Activated CD4-positive, alpha-beta T cell treated with anti-CD3 and anti-CD28 coated beads, Interleukin-2, amount 50 U/mL, for 48 hours (primary cell): ENCODE data around the gene DKC1.
A peak's percentile ranks its signal among the peaks of the same experiment; 100 is the strongest.

Experiments
- DNase-seq, 2 experiments: peaks; one replicate each; pipeline ENCODE4 v3.0.0-alpha.2; 2020

DKC1 gene

DNA sequence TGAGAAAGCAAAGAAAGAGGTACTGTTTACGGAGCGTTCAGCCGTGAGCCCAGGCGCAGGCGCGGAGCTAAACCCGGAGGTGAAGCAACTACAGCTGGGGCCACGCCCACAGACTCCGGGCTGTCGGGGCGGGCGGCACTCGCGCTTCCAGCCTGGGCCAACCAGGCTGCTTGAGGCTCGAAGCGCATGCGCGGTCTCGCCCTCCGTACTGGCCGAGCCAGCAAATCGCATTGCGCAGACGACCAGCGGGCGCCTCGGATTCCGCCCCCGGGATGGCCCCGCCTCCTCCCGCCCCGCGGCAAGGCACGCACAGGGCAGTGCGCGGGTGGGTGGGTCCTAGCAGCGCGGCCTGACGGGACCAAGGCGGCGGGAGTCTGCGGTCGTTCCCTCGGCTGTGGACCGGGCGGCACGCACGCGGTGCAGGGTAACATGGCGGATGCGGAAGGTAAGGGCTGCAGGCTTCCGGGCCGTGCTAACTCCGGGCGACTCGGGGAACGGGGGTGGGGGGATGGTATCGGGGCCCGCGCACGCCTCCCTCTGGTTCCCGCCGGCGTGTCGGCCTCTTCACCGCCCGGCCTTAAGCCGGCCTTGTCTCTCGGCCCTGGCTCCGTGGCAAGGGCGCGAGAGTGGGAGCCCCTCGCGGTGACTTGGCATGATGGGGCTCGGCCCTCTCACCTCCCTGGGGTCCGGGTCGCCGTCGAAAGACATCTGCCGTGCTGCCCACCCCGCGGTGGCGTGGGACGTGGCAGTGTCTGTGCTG lies at the start of gene DKC1:
DKC1 (plus strand) TSS at position 328 of the 760 bp plus-strand sequence; CDS start at position 430, 102 bp downstream.
- peak; percentile 94 for DNase-seq

DNA sequence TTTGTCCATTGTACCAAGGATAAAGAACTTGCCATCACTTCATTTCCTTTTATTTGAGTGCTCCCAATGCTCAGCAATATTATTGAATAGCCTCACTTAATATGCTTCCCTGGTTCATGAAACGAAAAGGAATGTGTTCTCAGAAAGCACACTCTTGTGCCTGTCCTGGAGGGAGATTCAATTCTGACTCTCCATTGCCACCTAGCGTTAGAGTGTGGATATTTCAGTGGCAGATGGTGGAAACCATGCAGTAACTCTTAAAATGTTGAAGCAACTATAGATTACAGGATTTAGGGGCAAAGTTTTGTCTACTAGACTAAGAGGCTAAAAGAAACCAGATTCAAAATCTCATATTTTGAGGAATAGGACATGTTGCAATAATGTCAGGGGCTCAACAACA lies 47.7 kb upstream of the DKC1 start:
- DNase-seq = peak; percentile 26 to 45

GRCh38 chrX:154715825-154716224 lies 46.8 kb upstream of the DKC1 start:
- DNase-seq = no peak

- DNase-seq = no peak
Observed at GRCh38 chrX:154717824-154718223, 44.8 kb upstream of the DKC1 start.

DNA sequence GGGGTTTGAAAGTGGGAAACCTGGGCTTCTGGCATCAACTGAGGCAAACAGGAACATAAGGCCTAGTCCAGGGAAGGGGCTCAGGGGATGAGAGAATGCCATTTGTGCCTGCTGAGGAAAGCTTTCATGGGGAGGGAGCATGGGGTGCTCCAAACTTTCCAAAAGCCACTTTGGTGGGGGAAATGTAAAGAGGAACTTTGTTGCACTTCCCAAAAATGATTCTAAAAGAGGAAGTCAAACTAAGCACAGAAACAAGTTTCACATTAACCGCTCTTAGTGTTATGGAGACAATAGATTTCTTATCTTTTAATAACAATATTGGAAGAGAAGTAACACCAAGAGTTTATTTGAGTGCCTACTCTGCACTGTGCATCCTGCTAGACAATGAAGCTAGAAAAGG lies 44.0 kb upstream of the DKC1 start:
- no peak for DNase-seq

DNA sequence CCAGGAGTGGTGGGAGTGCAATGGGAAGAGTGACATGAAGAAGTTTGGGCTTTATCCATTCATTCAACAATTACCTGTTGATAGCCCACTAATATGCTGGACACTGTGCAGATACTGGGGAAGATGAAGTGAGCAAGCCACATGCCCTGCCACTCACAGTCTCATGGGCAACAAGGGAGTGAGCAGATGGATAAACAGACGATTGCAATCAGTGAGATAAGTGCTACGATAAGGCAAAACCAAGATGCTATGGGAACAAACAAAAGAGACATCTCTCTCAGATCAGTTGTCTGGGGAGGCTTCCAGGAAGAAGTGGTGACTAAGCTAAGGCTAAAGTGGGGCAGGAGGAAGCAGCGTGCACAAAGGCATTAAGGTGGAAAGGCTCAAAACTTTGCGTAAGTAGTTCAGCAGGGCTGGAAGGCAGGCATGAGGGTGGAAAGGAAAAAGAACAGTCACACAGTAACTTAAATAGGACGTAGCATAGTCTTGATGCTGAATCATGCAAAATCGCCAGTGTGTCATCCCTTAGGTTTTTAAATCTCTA lies 43.5 kb upstream of the DKC1 start:
- DNase-seq = peak in 1 of 2 experiments; percentile 40

DNA sequence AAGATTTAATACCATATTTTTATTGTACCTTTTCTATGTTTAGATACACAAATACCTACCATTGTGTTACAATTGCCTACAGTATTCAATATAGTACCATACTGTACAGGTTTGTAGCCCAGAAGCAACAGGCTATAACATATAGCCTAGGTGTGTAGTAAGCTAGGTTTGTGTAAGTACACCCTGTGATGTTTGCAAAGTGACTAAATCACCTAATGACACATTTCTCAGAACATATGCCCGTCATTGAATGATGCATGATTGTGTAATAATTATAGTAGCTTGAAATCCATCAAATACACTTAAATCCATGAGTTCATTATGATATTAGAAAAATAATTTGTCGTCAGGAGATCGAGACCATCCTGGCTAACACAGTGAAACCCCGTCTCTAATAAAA lies 42.6 kb upstream of the DKC1 start:
- no peak for DNase-seq

DNA sequence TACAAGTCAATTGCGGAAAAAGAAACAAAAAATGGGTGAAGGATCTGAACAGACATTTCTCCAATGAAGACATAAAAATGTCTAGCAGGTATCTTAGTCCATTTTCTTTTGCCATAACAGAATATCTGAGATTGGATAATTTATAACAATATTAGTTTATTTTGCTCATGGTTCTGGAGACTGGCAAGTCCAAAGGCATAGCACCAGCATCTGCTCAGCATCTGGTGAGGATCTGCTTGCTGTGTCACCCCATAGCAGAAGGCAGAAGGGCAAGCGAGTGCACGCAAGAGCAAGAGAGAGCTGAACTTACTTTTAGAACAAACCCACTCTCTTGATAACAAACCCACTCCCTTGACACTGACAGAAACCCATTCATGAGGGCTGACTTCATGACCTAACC lies 41.5 kb upstream of the DKC1 start:
- no peak for DNase-seq

DNA sequence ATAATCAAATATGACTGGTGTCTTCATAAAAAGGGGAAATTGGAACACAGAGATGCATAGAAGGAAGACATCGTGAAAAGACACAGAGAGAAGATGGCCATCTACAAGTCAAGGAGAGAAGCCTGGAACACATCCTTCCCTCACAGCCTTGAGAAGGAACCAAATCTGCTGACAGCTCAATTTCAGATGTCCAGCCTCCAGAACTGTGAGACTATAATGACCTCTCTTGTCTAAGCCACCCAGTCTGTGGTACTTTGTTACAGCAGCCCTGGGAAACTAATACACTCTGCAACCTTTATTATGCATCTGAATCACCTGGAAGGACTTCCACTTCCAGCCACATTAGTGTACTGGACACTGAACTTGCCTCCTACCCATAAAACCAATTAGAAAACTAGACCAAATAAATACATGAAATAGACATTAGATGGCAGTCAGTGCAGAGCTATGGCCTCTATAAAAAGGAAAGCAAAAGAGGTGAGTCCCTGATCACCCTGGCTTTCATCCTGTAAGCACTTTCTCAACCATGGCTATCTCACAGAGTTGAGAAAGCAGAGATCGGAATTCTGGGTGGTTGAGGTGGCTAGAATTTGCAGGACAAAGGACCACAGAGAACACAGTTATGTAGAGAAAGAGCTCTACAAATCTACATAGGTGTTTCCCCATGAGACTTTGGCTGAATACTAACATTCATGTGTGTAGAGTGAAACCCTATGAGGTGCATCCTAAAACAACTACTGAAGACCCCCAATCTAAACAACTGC lies 37.5 kb upstream of the DKC1 start:
- no peak for DNase-seq

GRCh38 chrX:154727418-154727817 lies 35.2 kb upstream of the DKC1 start:
- DNase-seq = no peak

- no peak for DNase-seq
Observed at GRCh38 chrX:154727871-154728270, 34.8 kb upstream of the DKC1 start.

- DNase-seq = no peak
Observed at GRCh38 chrX:154728431-154729190, 34.1 kb upstream of the DKC1 start.

- DNase-seq = no peak
Observed at GRCh38 chrX:154729439-154729838, 33.2 kb upstream of the DKC1 start.

DNA sequence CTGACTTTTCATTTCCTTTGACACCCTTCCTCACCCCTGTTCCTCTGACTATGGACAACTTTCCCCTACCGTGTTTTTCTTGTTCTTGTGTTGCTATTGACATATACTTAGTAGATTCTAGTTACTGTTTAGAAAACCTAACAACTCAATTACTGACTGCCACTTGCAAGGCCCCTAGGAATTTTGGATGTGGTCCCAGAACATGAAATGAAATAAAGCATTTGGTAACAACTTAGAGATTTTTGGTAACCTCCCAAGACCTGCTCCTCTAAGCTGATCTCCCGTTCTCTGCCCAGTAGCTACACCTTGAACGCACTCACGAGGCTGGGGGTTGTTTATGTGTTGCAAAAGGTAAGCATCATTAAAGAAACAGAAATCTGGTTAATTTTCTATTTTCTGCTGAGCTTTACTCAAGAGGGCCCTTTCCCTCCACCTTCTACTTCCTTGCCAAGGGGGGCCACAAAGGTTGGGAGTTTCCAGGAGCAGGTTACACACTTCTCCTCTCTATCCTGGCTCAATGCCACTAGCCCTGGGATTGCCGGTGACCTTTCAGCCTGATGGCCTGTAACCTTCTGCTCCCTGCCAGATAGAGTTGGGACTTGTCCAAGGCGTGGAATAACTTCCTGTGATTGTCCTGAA lies 32.3 kb upstream of the DKC1 start:
- no peak for DNase-seq

DNA sequence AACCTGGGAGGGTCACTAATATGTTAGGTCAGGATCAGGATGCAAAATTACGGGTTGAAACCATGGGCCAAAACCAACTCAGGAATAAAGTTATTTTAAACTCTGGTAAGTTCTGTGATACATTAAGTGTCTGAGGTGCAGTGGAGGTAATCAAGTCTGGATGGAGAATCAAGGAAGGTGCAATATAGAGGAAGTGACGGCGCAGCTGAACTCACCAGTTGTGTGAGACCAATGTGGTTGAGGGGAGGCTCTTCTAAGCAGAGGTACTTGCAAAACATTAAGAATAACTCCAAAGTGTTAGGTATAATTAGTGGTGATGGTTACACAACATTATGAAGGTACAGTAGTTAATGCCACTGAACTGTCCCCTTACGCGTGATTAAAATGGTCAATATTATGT lies 31.5 kb upstream of the DKC1 start:
- DNase-seq = no peak

- DNase-seq = no peak
Observed at GRCh38 chrX:154731881-154732280, 30.8 kb upstream of the DKC1 start.

DNA sequence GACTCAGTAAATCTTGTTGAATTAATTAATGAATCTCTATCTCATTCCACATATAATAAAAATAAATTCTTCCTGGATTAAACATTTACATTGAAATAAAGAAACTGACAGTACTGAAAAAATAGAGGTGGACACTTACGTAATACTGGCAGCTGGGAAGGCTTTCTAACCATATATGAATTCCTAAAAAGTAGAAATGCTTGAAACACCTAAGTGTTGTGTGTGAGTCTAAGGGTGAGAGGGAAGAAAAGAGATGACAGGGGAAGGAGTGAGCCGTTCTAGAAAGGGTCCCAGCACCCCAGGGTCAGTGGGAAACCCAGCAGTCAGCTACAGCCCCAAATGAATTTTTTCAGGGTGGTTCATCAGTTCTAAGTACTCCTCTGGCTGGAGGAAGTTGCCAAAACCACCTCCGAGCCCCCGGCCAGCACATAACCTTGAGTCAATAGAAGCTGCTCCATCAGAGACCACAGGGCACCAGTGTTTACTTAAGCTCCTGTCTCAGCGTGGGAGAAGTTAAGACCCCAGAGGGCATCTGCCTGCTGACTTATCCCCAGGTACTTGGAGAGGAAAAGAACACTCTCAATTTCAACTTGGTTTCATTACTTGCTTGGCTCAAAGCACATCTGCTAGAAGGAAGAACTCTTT lies 30.1 kb upstream of the DKC1 start:
- no peak for DNase-seq

- no peak for DNase-seq
Observed at GRCh38 chrX:154733066-154733425, 29.6 kb upstream of the DKC1 start.

DNA sequence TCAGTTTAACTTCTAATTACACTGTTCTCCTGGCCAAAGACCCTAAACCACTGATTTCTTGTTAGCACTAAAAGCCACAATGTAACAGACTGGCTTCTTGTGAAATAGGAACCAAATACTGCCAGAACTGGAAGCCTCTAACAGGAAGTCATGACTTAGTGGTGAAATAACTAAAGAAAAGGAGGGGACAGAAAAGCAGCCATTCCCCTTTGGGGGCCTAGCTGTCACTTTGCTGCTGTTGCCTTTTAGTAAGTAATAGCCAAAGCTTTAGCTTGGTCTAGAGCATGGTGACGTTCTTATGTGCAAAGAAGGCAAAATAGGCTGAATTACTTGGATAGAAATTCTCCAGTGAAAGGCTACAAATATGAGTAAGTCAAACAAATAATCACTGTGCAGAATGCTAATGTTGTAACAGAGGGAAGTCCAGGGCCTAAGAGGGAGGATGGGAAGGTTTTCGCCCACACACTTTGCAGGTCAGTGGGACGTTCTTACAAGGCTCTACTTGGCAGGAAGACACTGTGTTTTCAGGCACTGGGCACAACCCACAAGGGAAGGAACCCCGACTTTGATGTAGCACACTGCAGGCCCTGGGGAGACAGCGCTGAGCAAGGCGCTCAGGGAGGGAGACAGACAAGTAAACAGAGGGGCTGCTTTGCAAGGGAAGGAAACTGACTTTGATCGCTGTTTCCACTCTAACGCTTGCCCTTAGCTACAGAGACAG lies 28.4 kb upstream of the DKC1 start:
- DNase-seq = no peak

DNA sequence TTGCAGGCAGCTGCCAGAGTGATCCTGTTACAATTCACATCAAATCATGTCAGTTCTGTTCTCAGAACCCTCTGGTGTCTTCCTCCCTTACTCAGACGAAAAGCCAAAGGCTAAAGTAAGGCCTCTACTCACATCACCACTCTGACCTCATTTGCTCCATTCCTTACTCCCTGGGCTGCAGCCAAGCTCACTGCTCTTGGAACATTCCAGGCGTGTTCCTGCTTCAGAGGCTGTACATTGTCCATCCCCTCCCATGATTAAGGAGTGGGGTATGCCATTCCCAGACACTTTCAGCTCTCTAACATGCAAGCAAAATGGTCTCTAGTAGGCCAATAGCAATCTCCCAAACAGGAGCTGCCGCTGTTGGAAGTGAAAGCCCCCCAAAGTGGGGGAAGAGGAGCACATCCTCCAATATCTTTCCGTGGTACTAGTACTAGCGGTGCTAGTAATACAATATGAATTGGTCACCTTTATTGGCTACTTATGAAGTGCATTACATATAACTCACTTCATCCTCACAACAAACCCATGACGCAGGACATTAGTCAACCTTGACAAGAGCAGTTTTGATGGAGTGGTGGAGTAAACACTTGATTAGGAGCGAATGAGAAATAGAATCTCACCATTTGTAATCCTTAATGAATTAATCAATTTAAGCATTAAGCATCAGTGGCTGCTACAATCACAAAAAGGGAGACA lies 26.8 kb upstream of the DKC1 start:
- DNase-seq = no peak

- DNase-seq = no peak
Observed at GRCh38 chrX:154737136-154737535, 25.5 kb upstream of the DKC1 start.
